Omental fat pad (tissue), 4 donors: ENCODE measurements around the gene PCARE. TPM values are rescaled to one million over a fixed set of nuclear protein-coding genes. Genes with fewer than 3 reads are reported as not detected.

Experiments
- ATAC-seq: fragments of 150-250 bp; one replicate; pipeline ENCODE4 v1.9.1; 2016; ENCODE audit warnings: mild to moderate bottlenecking, moderate library complexity; ENCODE audit not compliant: low FRiP score
- DNase-seq: peaks from one replicate; pipeline ENCODE4 v3.0.0-alpha.2; 2019; ENCODE audit warnings: low spot score
- CTCF ChIP-seq, 3 donors: fragments of 450-650 bp; IDR thresholded peaks; one replicate each; pipeline ENCODE4 v1.5.1; 2016 to 2017; ENCODE audit warnings: antibody characterized with exemption in 3 of 3, mild to moderate bottlenecking in 3 of 3, moderate library complexity in 2 of 3
- total RNA-seq, 4 donors: library from RNA; depleted of rRNA; stranded (reverse); fragments of >200 nt; gene quantifications; one replicate each; pipeline ENCODE4 v1.1.0, GENCODE V29; 2016

Gene PCARE
- total RNA-seq, 4 donors from 2014 or later, result 0.09 TPM; not detected in 3

GRCh38 chr2:29057006-29057405, 17.3 kb downstream of the PCARE start:
- DNase-seq, result no peak
- ATAC-seq, result no peak
- no peak for TF ChIP-seq CTCF (IDR thresholded peaks at IDR 0.05)

GRCh38 chr2:29056452-29056851, 17.9 kb downstream of the PCARE start:
- no peak for DNase-seq
- no peak for TF ChIP-seq CTCF (IDR thresholded peaks at IDR 0.05)
- ATAC-seq, result no peak

GRCh38 chr2:29055601-29056000, 18.7 kb downstream of the PCARE start:
- DNase-seq, result no peak
- TF ChIP-seq CTCF (IDR thresholded peaks at IDR 0.05), result no peak
- no peak for ATAC-seq

GRCh38 chr2:29054430-29054829, 19.9 kb downstream of the PCARE start:
- no peak for TF ChIP-seq CTCF (IDR thresholded peaks at IDR 0.05)
- DNase-seq (no peak), ATAC-seq (no peak)

- peak; percentile 26 for ATAC-seq
- no peak for TF ChIP-seq CTCF (IDR thresholded peaks at IDR 0.05)
- DNase-seq, result no peak
Measured at GRCh38 chr2:29053670-29054400, 20.5 kb downstream of the PCARE start.

GRCh38 chr2:29053223-29053622, 21.1 kb downstream of the PCARE start:
- ATAC-seq, result no peak
- no peak for TF ChIP-seq CTCF (IDR thresholded peaks at IDR 0.05)
- no peak for DNase-seq

GRCh38 chr2:29052807-29053206, 21.5 kb downstream of the PCARE start:
- no peak for TF ChIP-seq CTCF (IDR thresholded peaks at IDR 0.05)
- ATAC-seq (no peak), DNase-seq (no peak)
